WERI-Rb-1 (cell line): Measurements from ENCODE around the gene NRTN.

Experiments
- DNase-seq: peaks from one replicate; pipeline ENCODE4 v3.0.0-alpha.2; 2020
- H3K27ac ChIP-seq: fragments of 250-450 bp; sonication (Bioruptor Pico); 2 replicates; pipeline ENCODE4 v1.5.1; 2020; ENCODE audit warnings: mild to moderate bottlenecking, moderate library complexity
- H3K27me3 ChIP-seq: fragments of 250-450 bp; sonication (Bioruptor Pico); 2 replicates; pipeline ENCODE4 v1.5.1; 2021; ENCODE audit warnings: mild to moderate bottlenecking, low read depth, moderate library complexity; ENCODE audit not compliant: insufficient read depth, severe bottlenecking
- H3K36me3 ChIP-seq: fragments of 250-450 bp; sonication (Bioruptor Pico); 2 replicates; pipeline ENCODE4 v1.5.1; 2020; ENCODE audit warnings: mild to moderate bottlenecking, moderate library complexity
- H3K4me3 ChIP-seq: 2 replicates; pipeline ENCODE4 v1.5.1; 2011; ENCODE audit warnings: low read depth, mild to moderate bottlenecking, control low read depth, low read length
- H3K9me3 ChIP-seq: fragments of 250-450 bp; sonication (Bioruptor Pico); 2 replicates; pipeline ENCODE4 v1.5.1; 2021; ENCODE audit warnings: mild to moderate bottlenecking, moderate library complexity; ENCODE audit not compliant: severe bottlenecking
- TF ChIP-seq, protein P1 (sequence below): IDR thresholded peaks from 2 replicates; pipeline ENCODE4 v1.5.1; 2011; ENCODE audit warnings: low read depth, mild to moderate bottlenecking, control low read depth, inconsistent platforms, low read length

Gene NRTN

DNA sequence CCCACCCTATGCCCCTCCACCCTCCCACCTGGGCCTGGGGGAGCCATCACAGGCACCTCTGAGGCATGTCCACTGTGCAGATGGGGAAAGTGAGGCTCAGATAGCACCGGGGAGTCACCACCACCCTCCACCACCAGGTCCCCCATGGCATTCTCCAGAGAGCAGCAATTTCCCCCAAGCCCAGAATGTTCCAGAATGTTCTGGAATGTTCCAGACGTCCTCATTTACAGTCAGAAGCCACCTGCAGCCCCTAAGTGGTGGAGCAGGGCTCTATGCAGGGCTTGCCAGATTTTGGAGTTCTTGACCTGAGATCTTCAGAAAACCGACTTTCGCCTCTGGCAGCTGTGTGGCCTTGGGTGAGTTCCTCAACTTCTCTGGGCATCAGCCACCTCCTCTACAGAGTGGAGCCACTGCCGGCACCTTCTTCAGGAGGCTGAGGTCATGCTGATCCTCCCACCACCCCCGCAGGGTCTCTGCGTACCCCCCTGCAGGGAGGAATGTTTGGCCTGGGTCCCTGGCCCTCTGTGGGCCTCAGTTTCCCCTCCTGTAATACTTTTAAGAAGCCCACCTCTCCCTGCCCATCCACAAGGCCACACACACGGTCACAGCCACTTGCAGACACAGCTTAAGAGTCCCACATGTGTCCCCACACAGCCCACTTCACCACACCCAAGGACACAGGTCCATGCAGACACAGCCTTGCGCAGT lies 59.3 kb downstream of the NRTN start:
- DNase-seq = no peak
- Histone ChIP-seq H3K4me3 (no peak overlapping the region), H3K27me3 (no peaks in the 10 kb centered on the region), H3K27ac (no peak overlapping the region), H3K36me3 (no peaks in the 10 kb centered on the region), H3K9me3 (no peaks in the 10 kb centered on the region)
- TF ChIP-seq, protein P1, sequence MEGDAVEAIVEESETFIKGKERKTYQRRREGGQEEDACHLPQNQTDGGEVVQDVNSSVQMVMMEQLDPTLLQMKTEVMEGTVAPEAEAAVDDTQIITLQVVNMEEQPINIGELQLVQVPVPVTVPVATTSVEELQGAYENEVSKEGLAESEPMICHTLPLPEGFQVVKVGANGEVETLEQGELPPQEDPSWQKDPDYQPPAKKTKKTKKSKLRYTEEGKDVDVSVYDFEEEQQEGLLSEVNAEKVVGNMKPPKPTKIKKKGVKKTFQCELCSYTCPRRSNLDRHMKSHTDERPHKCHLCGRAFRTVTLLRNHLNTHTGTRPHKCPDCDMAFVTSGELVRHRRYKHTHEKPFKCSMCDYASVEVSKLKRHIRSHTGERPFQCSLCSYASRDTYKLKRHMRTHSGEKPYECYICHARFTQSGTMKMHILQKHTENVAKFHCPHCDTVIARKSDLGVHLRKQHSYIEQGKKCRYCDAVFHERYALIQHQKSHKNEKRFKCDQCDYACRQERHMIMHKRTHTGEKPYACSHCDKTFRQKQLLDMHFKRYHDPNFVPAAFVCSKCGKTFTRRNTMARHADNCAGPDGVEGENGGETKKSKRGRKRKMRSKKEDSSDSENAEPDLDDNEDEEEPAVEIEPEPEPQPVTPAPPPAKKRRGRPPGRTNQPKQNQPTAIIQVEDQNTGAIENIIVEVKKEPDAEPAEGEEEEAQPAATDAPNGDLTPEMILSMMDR = no peak

DNA sequence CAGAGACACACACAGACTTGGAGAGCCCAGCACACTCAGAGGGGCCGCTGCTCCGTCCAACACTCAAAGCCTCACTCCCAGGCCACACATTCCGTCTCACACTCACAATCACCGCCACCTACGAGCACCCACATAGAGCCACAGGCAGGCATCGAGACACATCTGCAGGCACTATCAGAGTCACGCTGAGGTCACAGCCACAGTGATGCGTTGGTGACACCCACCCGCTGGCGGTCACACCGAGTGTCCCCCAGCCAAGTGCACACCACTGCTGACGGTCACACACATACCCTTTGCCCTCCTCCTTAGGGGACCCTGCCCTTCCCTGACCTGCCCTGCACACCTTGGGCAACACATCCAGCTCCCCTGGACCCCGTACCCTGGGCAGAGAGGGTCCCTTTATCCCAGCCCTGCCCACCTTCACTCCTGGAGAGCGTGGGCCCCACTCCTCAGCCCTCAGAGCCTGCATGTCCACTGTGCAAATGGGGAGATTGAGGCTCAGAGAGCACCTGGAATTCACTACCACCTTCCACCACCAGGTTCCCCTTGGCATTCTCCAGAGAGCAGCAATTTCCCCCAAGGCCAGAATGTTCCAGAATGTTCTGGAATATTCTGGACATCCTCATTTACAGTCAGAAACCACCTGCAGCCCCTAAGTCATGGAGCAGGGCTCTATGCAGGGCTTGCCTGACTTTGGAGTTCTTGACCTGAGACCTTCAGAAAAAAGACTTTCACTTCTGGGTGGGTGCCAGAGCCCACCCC lies 60.0 kb downstream of the NRTN start:
- no peaks in the 10 kb centered on the region for H3K27me3 ChIP-seq
- no peaks in the 10 kb centered on the region for H3K9me3 ChIP-seq
- no peak for DNase-seq
- no peak overlapping the region for H3K4me3 ChIP-seq
- H3K36me3 ChIP-seq = no peaks in the 10 kb centered on the region
- TF ChIP-seq, protein P1 = 0 out of 2 replicates have a peak, but pooled peaks have one; percentile 14
- no peak overlapping the region for H3K27ac ChIP-seq

DNA sequence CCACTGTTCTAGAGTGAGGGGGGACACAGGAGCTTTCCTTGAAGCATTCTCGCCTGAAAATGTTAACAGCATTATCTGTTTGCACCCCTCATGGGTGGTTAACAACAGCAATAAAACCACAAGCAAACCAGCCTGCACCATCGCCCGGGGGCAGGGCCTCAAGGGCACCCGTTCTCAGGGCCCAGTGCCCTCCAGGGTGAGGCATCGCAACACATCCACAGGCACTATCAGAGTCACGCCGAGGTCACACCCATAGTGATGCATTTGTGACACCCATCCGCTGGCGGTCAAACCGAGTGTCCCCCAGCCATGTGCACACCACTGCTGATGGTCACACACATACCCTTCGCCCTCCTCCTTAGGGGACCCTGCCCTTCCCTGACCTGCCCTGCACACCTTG lies 60.9 kb downstream of the NRTN start:
- Histone ChIP-seq H3K36me3 (no peaks in the 10 kb centered on the region), H3K27ac (no peak overlapping the region), H3K9me3 (no peaks in the 10 kb centered on the region), H3K4me3 (no peak overlapping the region), H3K27me3 (no peaks in the 10 kb centered on the region)
- TF ChIP-seq, protein P1 = no peak
- DNase-seq = no peak

DNA sequence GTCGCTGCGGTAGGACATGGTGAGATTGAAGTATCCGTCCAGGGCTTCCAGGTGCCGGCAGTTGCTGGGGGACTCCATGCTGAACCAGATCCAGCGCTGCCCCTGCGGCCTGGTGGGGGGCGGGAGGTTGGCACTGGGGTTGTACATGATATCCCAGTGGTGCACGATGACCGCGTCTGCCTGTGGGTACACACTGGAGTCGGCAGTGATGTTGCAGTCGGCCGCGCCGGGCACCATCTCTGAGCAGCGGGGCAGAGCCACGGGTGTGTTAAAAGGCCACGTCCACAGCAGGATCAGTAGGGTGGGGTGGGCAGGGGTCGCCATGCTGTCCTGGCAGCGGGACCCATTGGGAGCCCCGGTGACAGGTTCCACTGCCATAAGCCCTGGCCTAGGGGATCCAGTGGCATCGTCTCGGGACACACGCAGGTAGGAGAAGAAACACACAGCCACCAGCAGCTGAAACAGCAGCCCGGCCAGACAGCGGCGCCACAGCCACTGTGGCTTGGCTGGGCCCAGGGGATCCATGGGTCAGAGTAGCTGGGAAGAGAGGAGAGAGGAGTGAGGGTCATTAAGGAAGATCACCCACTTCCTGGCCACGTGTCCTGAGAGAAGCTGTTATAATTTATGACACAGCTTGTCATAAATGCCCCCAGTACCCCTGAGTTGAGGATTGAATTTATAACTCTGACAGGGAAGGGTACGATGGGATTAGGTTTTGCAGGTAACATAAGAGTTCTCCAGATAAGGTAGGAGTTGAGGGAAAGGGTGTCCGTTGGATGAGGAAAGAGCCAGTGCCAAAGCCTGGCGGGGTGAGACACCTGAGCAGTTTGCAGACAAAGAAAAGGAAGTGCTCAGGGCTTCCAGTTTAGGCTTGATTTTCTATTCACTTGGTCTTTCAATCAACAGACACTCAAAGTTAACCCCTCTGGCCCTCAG lies 62.6 kb downstream of the NRTN start:
- H3K9me3 ChIP-seq = no peaks in the 10 kb centered on the region
- H3K36me3 ChIP-seq = no peaks in the 10 kb centered on the region
- TF ChIP-seq, protein P1 = no peak
- no peaks in the 10 kb centered on the region for H3K27me3 ChIP-seq
- DNase-seq = no peak
- no peak overlapping the region for H3K4me3 ChIP-seq
- no peak overlapping the region for H3K27ac ChIP-seq

DNA sequence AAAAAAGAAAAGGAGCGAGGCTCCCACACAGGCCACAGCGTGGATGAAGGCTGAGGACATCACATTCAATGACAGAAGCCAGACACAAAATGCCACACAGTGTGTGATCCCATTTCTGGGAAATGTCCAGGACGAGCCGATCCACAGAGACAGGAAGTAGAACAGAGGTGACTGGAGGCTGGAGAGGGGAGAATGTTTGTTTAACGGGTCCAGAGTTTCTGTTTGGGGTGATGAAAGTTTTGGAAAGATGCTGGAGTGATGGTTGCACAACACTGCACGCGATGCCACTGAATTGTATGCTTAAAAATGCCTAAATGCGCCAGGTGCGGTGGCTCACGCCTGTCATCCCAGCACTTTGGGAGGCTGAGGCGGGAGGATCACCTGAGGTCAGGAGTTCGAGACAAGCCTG lies 66.1 kb downstream of the NRTN start:
- TF ChIP-seq, protein P1 = no peak
- no peak for DNase-seq
- H3K4me3 ChIP-seq = no peak overlapping the region
- H3K36me3 ChIP-seq = no peaks in the 10 kb centered on the region
- H3K9me3 ChIP-seq = no peaks in the 10 kb centered on the region
- H3K27me3 ChIP-seq = no peaks in the 10 kb centered on the region
- no peak overlapping the region for H3K27ac ChIP-seq
